ENCODE measurements around the gene CCNC.

The CCNC gene

GRCh38 chr6:99568103-99568933 is at the start of gene CCNC:
Gene CCNC, minus strand, starts transcription at chr6:99568660. Its CDS starts 133 bp downstream, at chr6:99568527.
- peak; percentile 87 for DNase-seq (ENCODE audit: low spot score)

GRCh38 chr6:99617131-99617530 is 48.7 kb upstream of the CCNC start:
- DNase-seq (ENCODE audit: low spot score): no peak

GRCh38 chr6:99614430-99615186 is 46.1 kb upstream of the CCNC start:
- DNase-seq (ENCODE audit: low spot score): peak; percentile 18

- DNase-seq (ENCODE audit: low spot score): peak; percentile 62
Measured at GRCh38 chr6:99613705-99614429, 45.4 kb upstream of the CCNC start.

- DNase-seq (ENCODE audit: low spot score): peak; percentile 66
Measured at GRCh38 chr6:99613409-99613704, 44.9 kb upstream of the CCNC start.

GRCh38 chr6:99612551-99613408 is 44.3 kb upstream of the CCNC start:
- DNase-seq (ENCODE audit: low spot score): no peak

- DNase-seq (ENCODE audit: low spot score): no peak
Measured at GRCh38 chr6:99611148-99611547, 42.7 kb upstream of the CCNC start.

GRCh38 chr6:99609905-99610489 is 41.5 kb upstream of the CCNC start:
- no peak for DNase-seq (ENCODE audit: low spot score)

- no peak for DNase-seq (ENCODE audit: low spot score)
Measured at GRCh38 chr6:99608886-99609482, 40.5 kb upstream of the CCNC start.

- DNase-seq (ENCODE audit: low spot score): no peak
Measured at GRCh38 chr6:99608059-99608885, 39.8 kb upstream of the CCNC start.

GRCh38 chr6:99607416-99608036 is 39.1 kb upstream of the CCNC start:
- no peak for DNase-seq (ENCODE audit: low spot score)

GRCh38 chr6:99606656-99607415 is 38.4 kb upstream of the CCNC start, which contains the start of gene PRDM13:
Gene PRDM13, plus strand, starts transcription at chr6:99606833. Its CDS starts 202 bp downstream, at chr6:99607035.
- no peak for DNase-seq (ENCODE audit: low spot score)

- no peak for DNase-seq (ENCODE audit: low spot score)
Measured at GRCh38 chr6:99605911-99606655, 37.6 kb upstream of the CCNC start.

- DNase-seq (ENCODE audit: low spot score): no peak
Measured at GRCh38 chr6:99605074-99605734, 36.7 kb upstream of the CCNC start.

- DNase-seq (ENCODE audit: low spot score): no peak
Measured at GRCh38 chr6:99604166-99605073, 36.0 kb upstream of the CCNC start.

GRCh38 chr6:99603421-99604165 is 35.1 kb upstream of the CCNC start:
- peak; percentile 28 for DNase-seq (ENCODE audit: low spot score)

Data from germinal center (tissue), 1 donor.